Measurements from ENCODE around the gene MSH6. TPM values are rescaled to one million over a fixed set of nuclear protein-coding genes. Genes with fewer than 3 reads are reported as not detected.
A peak's percentile ranks its signal among the peaks of the same experiment; 100 is the strongest.

MSH6 gene
- total and polyA plus RNA-seq, 2 of the 13 experiments (the other 11 are each of a cell fraction or from before 2014, with no cell fraction given), result 20.8 to 113 TPM

GRCh38 chr2:47767880-47768609, 14.9 kb upstream of the MSH6 start (continued):
- no peak for TF ChIP-seq MTF2 (CRISPR knock-in tag; IDR thresholded peaks at IDR 0.05; ENCODE audit: borderline replicate concordance)
- peak; percentile 34; the same call in 1 of the 2 replicates for TF ChIP-seq MEF2D (CRISPR knock-in tag; IDR thresholded peaks at IDR 0.05)
- TF ChIP-seq YY1 (IDR thresholded peaks at IDR 0.05; ENCODE audit: insufficient read depth, insufficient replicate concordance, low read depth, low read length), result peak; percentile 74
- TF ChIP-seq SIN3B (IDR thresholded peaks at IDR 0.05; ENCODE audit: low read length), result peak; percentile 59; the same call in 1 of the 2 replicates
- TF ChIP-seq HNF1A (IDR thresholded peaks at IDR 0.05; ENCODE audit: low read depth), result no peak
- TF ChIP-seq HNF1A (CRISPR knock-in tag; IDR thresholded peaks at IDR 0.05; ENCODE audit: borderline replicate concordance), result no peak
- no peak for TF ChIP-seq NCOA1 (CRISPR knock-in tag; IDR thresholded peaks at IDR 0.05)
- TF ChIP-seq ZNF512B (CRISPR knock-in tag; IDR thresholded peaks at IDR 0.05; ENCODE audit: borderline replicate concordance), result 0 out of 2 replicates have a peak, but pooled peaks have one; percentile 76
- no peak for TF ChIP-seq TMF1 (CRISPR knock-in tag; IDR thresholded peaks at IDR 0.05; ENCODE audit: low read depth)
- TF ChIP-seq ZFP37 (CRISPR knock-in tag; IDR thresholded peaks at IDR 0.05; ENCODE audit: borderline replicate concordance), result 0 out of 2 replicates have a peak, but pooled peaks have one; percentile 63
- TF ChIP-seq ZNF24 (IDR thresholded peaks at IDR 0.05), result no peak
- peak; percentile 74 for TF ChIP-seq ZNF605 (CRISPR knock-in tag; IDR thresholded peaks at IDR 0.05)
- TF ChIP-seq ZNF83 (CRISPR knock-in tag; IDR thresholded peaks at IDR 0.05; ENCODE audit: borderline replicate concordance), result no peak
- TF ChIP-seq ZNF274 (CRISPR knock-in tag; IDR thresholded peaks at IDR 0.05), result 0 out of 2 replicates have a peak, but pooled peaks have one; percentile 53
- TF ChIP-seq ZNF580 (CRISPR knock-in tag; IDR thresholded peaks at IDR 0.05; ENCODE audit: borderline replicate concordance, low read depth), result no peak; the same call in 1 of the 2 replicates
- TF ChIP-seq GABPB1 (CRISPR knock-in tag; IDR thresholded peaks at IDR 0.05), result peak; percentile 68; the same call in 1 of the 2 replicates
- no peak for TF ChIP-seq SMARCC2 (IDR thresholded peaks at IDR 0.05)
- 0 out of 2 replicates have a peak, but pooled peaks have one; percentile 17 for TF ChIP-seq ZNF746 (CRISPR knock-in tag; IDR thresholded peaks at IDR 0.05)
- TF ChIP-seq ZBTB49 (CRISPR knock-in tag; IDR thresholded peaks at IDR 0.05; ENCODE audit: borderline replicate concordance), result no peak
